ENCODE results near the gene SDF4.
"Not testable (repeated sequence)": the region's sequence is repeated elsewhere in the genome, so short reads cannot be mapped to it uniquely, and the experiment has no call there.

SDF4 gene

DNA sequence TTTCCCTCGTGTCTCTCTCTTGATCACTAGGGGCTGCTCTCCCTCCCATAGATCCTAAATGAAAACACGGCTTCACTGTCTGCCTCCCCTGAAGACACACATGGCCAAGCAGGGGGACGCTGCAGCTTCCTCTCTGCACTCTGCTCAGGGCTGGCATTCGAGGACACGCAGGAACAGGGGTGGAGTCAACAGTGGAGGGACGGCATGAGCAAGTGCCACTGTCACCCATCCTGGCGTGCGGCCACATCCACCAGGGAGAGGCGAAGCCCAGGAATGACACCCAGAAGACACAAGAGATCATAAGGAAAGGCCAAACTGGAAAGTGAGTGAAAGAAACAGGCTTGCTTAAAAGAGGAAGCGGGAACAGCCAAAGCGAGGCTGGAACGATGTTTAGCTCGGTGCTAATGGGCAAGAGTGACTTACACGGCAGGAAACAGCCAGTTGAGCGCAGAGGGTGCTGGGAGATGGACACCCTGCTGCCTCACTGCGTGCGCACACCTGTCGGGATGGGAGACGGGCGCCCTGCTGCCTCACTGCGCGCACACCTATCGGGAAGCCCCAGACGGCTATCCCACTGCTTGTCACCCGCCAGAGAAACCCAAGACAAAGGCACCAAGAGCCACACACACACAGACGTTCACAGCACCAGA is 28.3 kb upstream of the SDF4 start:
- DNase-seq (ENCODE audit: low read depth in 2 of 2, low spot score in 1 of 2), result no peak

DNA sequence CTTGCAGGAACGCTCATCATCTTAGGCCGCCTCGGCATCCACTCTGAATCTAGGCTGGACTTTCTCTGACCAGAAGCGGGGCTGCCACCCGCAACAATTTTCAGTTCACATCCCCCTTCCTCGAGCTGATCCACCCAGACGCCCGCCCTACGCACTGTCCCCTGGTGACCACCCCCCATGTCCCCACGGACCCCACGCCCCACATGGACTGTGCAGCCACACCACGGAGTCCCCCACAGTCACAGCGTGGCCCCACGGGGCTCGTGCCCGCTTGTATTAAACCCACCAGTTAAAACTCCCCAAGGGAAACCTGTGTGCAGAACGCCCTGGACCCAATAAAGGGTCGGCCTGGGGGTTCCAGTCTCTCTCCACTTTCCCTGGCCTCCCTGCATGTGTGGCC is 27.7 kb upstream of the SDF4 start:
- no peak for DNase-seq (ENCODE audit: low read depth in 2 of 2, low spot score in 1 of 2)

DNA sequence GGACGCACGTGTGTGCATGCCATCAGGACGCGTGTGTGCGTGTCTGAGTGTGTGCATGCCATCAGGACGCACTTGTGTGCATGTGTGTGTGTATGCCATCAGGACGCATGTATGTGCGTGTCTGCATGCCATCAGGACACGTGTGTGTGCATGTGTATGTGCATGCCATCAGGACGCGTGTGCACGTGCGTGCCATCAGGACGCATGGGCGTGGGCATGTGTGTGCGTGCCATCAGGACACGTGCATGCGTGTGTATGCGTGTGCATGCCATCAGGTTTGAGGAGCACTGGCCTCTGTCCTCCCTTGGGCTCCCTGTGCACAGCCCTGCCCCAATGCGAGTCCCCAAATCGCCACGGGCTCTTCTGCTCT is 27.3 kb upstream of the SDF4 start:
- DNase-seq (ENCODE audit: low read depth in 2 of 2, low spot score in 1 of 2), result no peak

DNA sequence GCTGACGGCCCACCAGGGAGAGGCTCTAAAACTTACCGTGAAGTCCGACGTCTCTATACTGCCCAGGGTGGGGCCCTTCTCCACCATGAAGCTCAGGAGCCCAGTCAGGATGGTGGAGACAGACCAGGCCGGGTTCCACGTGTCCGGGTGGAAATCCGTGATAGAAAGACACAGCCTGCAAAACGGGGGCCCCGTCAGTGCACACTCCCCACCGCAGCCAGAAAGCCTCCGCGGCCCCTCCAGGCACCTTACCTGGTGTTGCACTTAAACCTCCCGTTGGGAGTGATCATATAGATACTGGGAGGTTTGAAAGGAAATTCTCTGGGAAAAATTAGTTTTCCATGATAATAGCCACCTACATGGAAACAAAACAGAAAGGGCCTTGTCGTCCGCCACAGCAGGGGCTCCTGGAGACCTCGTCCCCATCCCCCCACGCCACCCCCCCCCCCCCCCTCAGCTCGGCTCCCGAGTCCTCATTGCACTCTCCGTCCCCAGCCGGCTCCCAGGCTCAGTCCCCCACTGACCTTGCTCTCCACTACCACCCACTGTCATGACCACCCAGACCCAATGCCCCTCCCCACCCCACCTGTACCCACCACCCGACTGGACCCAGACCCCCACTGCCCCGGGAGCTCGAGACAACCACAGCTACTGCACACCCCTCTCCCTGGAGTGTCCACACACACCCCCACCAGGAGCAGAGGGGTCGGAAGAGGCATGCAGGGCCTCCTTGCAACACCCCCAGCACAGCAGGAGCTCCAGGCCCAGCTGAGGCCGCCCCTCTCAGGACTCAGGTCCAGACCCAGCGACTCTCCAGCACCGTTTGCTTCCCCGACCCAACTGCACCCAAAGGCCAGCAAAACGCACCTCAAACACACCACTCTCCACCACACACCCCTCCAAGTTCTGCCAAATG is 25.4 kb upstream of the SDF4 start:
- DNase-seq (ENCODE audit: low read depth in 2 of 2, low spot score in 1 of 2), result no peak

DNA sequence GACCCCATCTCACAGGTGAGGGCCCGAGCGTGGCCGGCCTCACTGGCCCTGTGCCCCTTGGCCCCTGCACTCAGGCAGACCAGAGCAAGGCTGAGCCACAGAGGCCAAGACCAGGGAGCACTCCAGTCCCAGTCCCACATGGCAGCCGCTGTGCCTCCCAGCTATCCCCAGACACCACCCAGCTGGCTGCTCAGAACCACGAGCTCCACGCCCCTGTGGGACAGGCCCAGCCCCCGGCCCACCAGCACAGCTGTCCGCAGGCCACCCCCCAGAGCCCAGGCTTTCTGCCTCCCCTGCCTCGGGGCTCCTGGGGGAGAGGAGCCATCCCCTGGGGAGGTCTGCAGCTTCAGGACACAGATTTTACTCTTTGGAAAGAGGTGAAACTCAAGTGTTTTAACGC is 23.8 kb upstream of the SDF4 start:
- no peak for DNase-seq (ENCODE audit: low read depth in 2 of 2, low spot score in 1 of 2)

DNA sequence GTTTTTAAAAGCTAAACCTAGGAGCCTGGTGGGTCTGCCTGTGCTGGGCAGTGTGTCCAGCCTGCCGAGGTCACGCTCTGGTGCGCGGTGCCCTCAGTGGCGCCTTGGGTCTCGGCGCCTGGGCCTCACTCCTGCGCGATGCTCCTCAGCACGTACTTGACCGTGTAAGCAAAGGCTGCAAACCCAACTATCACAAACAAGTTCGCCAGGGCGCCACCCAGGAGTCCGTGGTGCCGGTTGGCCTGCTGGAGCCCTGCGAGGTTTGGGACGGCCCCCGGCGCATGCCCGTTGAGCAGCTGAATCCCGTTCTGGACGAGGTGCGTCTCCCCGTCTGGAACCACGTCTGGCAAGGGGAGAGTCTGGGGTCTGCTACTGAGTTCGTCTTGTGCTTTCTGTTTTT is 23.3 kb upstream of the SDF4 start:
- DNase-seq (ENCODE audit: low read depth in 2 of 2, low spot score in 1 of 2), result no peak

DNA sequence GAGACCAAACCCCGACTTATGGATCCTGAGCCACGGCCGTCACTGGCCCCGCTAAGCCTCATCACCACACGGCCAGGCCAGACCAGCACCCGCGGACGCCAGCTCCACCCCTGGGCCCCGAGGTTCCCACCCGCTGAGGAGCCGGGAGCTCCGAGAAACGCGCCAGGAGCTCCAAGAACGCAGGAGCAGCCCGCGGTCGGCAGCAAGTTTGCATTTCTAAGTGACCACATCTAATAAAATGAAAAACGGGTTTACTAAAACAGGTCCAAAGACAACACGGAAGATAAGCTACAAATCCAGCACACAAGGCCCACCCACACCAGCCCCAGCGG is 22.8 kb upstream of the SDF4 start:
- no peak for DNase-seq (ENCODE audit: low read depth in 2 of 2, low spot score in 1 of 2)

DNA sequence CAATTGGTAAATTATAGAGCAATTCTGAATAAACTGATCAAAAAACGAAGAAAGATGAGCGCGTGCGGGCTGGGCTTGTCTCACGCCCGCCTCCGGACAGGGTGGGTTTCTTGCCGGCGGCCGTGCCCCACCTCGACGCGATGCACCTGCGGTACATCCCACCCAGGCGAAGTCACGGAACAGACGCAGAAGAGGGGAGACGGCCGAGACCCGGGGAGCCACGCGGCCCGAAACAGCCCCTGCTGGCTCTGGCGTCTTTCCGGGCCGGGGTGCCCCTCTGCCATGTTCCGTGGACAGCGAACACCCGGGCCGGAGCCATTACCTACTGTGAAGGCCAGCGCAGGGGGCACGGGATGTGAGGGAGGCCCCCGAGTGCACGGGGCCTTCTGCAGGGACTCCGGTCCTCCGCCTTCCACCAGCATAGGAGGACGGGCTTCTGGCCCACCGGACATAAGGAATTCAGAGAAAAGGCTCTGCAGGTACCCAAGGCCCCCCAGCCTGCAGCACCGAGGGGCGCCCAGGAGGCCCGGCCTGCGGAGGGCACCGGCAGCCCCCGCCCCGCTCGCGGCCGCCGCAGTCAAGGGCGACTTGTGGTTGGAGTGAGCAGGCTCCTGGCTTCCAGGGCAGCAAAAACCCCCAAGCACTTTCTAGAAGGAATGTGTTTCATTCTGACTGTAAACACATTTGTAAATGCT is 22.3 kb upstream of the SDF4 start:
- no peak for DNase-seq (ENCODE audit: low read depth in 2 of 2, low spot score in 1 of 2)

DNA sequence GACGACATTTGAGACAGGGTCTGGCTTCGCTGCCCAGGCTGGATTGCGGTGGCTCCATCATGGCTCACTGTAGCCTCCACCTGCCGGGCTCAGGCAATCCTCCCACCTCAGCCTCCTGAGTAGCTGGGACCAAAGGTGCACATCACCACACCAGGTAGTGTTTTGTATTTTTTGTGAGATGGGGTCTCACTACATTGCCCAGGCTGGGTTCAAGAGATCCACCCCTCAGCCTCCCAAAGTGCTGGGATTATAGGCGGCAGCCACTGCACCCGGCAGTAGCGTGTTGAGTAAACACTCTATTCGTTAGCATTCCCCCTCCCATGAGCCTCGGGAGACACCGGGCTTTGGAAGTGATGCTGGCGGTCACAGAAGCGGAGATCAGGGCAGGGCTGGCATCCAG is 21.5 kb upstream of the SDF4 start:
- no peak for DNase-seq (ENCODE audit: low read depth in 2 of 2, low spot score in 1 of 2)

DNA sequence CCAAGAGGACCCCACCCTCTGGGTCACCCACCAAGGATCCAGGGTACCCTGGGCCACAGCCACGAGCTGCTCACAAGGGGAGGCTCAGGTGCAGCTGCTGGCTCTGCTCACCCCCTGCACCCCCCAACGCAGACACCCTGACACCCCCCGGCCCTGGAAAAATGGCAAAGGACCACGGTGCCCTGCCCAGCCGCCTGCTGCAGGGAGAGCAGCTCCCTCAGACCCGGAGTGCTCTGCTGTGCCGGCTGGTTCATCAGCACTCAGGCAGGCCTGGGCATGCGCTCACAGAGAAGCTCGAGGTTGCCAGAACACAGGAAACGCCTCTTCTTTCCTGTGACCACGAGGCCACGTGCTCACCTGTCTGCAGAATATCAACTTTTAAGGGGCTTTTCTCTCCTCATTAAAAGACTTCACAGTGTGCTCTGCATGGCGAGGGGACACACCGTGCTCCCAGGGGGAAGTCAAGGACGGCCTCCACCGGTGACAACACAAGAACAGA is 19.0 kb upstream of the SDF4 start:
- peak in 1 of 2 donors; percentile 27 for DNase-seq (ENCODE audit: low read depth in 2 of 2, low spot score in 1 of 2)

DNA sequence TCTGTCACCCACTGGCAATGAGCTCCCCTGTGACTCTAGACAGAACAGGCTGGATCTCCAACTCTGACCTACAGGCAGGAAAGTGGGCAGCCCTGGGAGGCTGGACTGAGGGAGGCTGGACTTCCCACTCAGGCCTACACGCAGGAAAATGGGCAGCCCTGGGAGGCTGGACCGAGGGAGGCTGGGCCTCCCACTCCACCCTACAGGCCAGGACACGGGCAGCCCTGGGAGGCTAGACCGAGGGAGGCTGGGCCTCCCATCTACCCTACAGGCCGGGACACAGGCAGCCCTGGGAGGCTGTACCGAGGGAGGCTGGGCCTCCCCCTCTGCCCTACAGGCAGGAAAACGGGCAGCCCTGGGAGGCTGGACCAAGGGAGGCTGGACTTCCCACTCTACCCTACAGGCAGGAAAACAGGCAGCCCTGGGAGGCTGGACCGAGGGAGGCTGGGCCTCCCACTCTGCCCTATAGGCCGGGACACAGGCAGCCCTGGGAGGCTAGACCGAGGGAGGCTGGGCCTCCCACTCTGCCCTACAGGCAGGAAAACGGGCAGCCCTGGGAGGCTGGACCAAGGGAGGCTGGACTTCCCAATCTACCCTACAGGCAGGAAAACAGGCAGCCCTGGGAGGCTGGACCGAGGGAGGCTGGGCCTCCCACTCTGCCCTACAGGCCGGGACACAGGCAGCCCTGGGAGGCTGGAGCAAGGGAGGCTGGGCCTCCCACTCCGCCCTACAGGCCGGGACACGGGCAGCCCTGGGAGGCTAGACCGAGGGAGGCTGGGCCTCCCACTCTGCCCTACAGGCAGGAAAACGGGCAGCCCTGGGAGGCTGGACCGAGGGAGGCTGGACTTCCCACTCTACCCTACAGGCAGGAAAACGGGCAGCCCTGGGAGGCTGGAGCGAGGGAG is 16.5 kb upstream of the SDF4 start:
- not testable (repeated sequence) for DNase-seq (ENCODE audit: low read depth in 2 of 2, low spot score in 1 of 2)

DNA sequence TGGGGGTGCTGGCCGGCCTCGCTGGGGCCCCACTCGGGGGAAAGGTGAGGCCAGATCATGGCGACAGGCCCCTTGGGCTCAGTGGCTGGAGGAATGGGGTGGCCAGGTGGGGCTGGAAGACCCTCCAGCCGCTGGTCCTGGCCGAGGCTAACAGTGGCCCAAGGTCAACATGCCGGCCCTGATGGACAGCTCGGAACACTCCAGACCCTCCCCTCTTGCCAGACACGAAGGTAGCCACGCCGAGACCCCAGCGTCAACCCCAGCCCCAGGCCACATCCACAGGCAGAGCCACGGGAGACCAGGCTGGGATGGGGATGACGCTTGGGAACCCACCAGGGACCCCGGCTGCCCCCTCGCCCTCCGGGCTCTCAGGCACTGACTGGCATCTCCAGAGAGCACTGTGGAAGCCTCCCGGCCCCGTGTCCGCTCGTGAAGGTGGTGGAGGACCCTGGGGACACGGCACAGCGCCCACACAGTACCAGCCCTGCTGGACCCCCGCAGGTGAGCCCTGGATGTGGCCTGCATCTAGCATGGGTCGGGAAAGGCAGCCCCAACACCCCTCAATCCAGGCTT is 15.6 kb upstream of the SDF4 start:
- no peak for DNase-seq (ENCODE audit: low read depth in 2 of 2, low spot score in 1 of 2)

DNA sequence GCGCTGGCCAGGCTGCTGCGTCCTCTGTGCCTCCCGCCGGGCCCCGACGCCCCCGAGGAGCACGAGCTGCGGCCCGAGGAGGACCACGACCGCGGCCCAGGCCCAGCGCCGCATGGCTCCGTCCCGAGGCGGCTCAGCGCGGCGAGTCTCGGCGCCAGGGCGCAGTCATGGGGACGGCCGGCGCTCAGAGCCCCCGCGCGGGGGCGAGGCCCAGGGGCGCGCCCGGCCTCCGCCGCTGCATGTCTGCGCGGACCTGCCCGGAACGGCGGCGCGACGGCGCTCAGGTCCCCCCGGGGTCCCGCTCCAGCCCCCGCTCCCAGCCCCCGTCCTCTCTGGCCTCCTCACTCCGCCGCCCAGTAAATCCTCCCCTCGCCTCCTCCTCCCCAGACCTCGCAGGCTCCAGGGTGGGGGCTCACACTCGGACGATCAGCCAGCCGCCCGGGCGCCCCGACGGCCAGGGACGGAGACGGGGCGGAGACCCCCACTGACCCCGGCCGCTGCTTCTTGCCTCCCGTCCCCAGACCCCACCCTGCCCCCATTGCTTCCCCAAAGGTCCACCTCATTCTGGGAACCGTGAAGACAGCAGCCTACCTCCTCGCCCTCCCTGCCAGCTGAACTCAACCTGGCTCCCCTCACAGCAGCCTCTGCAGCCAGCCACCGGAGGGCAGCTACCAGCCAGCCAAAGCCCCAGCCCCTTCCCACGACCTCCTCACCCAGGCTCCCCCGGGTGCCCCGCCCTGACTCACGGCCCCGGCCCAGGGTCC is 15.0 kb upstream of the SDF4 start, which contains the start of gene C1QTNF12:
Gene C1QTNF12 (minus strand): TSS at position 146 of the 764 bp plus-strand sequence. CDS start 32 bp downstream, at position 114.
- no peak for DNase-seq (ENCODE audit: low read depth in 2 of 2, low spot score in 1 of 2)

DNA sequence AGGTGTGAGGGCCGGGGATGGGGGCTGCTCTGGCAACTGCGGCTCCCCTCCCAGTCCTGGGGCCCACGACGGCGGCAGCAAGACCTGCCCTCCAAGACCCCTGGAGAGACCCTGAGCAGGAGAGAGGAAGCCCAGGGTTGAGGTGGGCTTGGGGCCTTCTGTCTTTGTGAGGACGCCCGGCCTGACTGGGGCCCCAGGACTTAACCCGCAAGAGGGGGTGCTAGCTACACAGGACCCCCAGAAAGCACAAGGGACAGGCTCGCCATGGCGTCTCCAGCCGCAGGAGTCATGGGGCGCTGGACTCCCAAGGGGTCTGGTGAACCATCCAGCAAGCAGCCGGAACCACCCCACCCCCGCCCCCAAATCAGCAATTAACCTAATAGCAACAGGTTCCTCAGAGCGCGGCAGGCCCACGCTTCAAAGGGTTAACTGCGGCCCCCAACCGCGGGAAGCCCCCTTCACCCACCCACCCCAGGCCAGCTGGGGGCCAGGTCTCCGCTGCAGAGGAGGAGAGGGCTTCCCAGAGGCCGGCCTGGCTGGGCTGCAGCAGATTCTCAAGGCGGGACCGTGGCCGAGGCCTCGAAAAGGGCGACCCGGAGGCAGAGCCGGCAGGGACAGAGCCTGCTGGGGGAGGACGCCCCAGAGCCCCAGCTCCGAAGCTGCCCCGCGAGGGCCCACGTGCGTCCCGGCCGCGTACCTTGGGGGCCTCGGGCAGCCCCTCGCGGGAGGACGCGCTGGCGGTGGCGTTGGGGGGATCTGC is 14.2 kb upstream of the SDF4 start:
- DNase-seq (ENCODE audit: low read depth in 2 of 2, low spot score in 1 of 2), result no peak

DNA sequence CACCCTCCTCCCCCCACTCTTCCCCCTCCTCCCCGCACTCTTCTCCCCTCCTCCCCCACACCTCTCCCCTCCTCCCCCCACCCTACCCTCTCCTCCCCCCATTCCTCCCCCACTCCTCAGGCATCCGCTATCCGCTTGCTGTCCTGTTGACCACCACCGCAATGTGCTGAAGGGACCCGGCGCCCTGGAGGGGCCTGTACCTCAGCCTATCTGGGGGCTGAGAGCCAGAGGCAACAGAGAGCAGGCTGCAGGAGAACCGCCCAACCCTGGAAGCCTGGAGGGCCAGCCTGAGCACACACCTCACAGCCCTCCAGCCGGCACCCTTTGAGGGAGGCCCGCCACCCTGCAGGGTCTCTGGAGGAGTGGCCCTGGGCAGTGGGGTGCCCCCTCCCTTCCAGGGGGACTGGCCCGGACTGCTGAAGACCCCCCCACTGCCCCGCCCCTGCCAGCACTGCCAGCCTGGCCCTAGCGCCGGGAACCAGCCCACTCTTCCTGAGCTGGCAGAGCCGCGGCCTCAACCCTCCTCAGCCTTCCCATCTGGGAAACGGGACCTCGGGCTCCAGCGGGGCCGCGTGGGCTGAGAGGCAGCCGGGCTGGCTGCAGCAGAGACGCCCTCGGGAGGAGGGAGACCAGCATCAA is 13.5 kb upstream of the SDF4 start:
- DNase-seq (ENCODE audit: low read depth in 2 of 2, low spot score in 1 of 2), result no peak

DNA sequence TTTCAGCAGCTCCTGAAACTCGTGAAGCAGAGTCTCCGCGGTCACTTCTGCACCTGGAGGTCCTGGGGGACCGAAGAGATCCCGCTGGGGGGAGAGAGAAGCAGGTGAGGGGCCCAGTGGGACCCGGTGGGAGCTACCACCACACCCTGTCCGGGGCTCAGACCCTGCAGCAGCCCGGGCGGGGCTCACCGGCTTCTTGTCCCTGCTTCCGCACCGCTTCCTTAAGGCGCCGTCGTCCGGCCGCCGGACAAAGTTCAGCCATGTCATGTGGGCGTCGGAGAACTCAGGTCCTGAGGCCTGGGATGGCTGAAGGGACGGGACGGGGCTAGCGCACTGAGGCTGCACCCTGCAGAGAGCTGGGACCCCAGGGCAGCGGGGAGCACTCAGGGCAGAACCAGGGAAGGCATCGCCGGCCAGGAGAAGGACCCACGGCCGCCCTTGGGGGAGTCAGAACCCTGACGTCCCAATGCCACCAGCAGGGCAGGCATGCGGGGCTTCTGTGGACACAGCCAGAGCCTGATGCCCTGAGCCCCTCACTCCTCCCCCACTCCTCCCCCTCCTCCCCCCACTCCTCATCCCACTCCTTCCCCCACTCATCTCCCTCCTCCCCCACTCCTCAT is 12.5 kb upstream of the SDF4 start:
- no peak for DNase-seq (ENCODE audit: low read depth in 2 of 2, low spot score in 1 of 2)

DNA sequence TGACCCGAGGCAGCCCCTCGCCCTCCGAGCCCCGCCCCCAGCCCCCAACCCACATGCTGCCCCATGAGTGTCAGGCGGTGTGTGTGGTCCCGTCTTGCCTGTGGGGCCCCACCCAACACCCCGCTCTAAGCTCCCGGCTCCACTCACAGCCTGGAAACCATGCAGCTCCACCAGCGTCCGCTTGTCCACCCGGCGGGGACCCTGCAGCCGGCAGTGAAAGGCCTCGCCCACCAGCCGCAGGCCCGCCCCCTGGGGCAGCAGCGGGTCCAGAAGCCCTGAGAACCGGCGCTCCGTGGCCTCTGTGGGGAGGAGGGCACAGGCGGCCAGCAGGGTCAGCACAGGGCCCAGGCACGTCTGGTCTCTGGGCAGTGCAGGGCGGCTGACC is 12.0 kb upstream of the SDF4 start:
- no peak for DNase-seq (ENCODE audit: low read depth in 2 of 2, low spot score in 1 of 2)

DNA sequence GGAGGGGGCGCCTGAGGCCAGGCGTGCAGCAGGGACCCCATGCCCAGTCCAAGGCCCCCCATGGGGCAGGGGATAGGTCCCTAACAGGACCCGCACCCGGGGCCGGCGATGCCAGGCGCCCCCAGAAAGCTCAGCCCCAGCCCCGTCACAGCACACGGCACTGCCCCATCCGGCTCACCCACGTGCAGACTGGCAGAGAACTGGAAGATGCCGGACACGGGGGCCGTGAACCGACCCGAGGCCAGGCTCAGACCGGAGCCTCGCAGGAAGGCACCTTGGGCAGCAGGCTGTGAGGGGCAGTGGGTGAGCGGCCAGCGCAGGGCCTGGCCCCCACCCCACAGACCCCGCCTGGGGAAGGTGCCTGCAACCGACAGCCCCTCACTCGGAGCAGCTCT is 11.5 kb upstream of the SDF4 start:
- DNase-seq (ENCODE audit: low read depth in 2 of 2, low spot score in 1 of 2), result no peak
